SK-N-SH treated with all-trans-retinoic acid at 6 μM for 48 hours (cell line): Measurements from ENCODE around the gene BOLA3.

ENCODE experiments used
- ATAC-seq: fragments of 200-7000 bp; cut with Tn5 transposase; 3 replicates; pipeline ENCODE4 v1.9.1; 2020; ENCODE audit warnings: mild to moderate bottlenecking, moderate library complexity
- ARNTL ChIP-seq: fragments of 450-650 bp; formaldehyde crosslinking; IDR thresholded peaks from 2 replicates; pipeline ENCODE4 v1.5.0; 2020; ENCODE audit warnings: low read depth, mild to moderate bottlenecking, moderate library complexity, borderline replicate concordance
- BACH2 ChIP-seq: fragments of 250-450 bp; sonication (Bioruptor Pico); IDR thresholded peaks from 2 replicates; pipeline ENCODE4 v1.9.0; 2021; ENCODE audit warnings: mild to moderate bottlenecking, borderline replicate concordance
- CSDC2 ChIP-seq: fragments of 250-450 bp; sonication (Bioruptor Pico); IDR thresholded peaks from 2 replicates; pipeline ENCODE4 v1.5.0; 2020; ENCODE audit warnings: mild to moderate bottlenecking, moderate library complexity
- ESRRG ChIP-seq: fragments of 250-450 bp; sonication (Bioruptor Pico); IDR thresholded peaks from 2 replicates; pipeline ENCODE4 v1.6.1; 2021; ENCODE audit warnings: mild to moderate bottlenecking
- GLIS3 ChIP-seq: fragments of 250-450 bp; sonication (Bioruptor Pico); IDR thresholded peaks from 2 replicates; pipeline ENCODE4 v1.5.0; 2020; ENCODE audit warnings: mild to moderate bottlenecking, moderate library complexity
- ISL1 ChIP-seq: fragments of 250-450 bp; sonication (Bioruptor Pico); IDR thresholded peaks from 2 replicates; pipeline ENCODE4 v2.1.2; 2022; ENCODE audit warnings: mild to moderate bottlenecking, moderate library complexity
- OSR1 ChIP-seq: fragments of 250-450 bp; sonication (Bioruptor Pico); IDR thresholded peaks from 2 replicates; pipeline ENCODE4 v1.8.0; 2022; ENCODE audit warnings: moderate library complexity, mild to moderate bottlenecking, inconsistent platforms
- PPARA ChIP-seq: fragments of 250-450 bp; sonication (Bioruptor Pico); IDR thresholded peaks from 2 replicates; pipeline ENCODE4 v1.5.0; 2020; ENCODE audit warnings: mild to moderate bottlenecking, borderline replicate concordance
- RARB ChIP-seq: fragments of 250-450 bp; sonication (Bioruptor Pico); IDR thresholded peaks from 2 replicates; pipeline ENCODE4 v1.8.0; 2021; ENCODE audit warnings: mild to moderate bottlenecking, moderate library complexity
- SNAI2 ChIP-seq: fragments of 250-450 bp; sonication (Bioruptor Pico); IDR thresholded peaks from 2 replicates; pipeline ENCODE4 v1.5.0; 2020; ENCODE audit warnings: mild to moderate bottlenecking, moderate library complexity
- TCF4 ChIP-seq: fragments of 250-450 bp; sonication (Bioruptor Pico); IDR thresholded peaks from 2 replicates; pipeline ENCODE4 v1.8.0; 2021; ENCODE audit warnings: mild to moderate bottlenecking, moderate library complexity, borderline replicate concordance
- TOX ChIP-seq: fragments of 250-450 bp; sonication (Bioruptor Pico); IDR thresholded peaks from 2 replicates; pipeline ENCODE4 v1.8.0; 2021; ENCODE audit warnings: mild to moderate bottlenecking, moderate library complexity, borderline replicate concordance
- ZC3H10 ChIP-seq: fragments of 250-450 bp; sonication (Bioruptor Pico); IDR thresholded peaks from 2 replicates; pipeline ENCODE4 v1.5.1; 2021; ENCODE audit warnings: mild to moderate bottlenecking, moderate library complexity
- ZFP3 ChIP-seq: fragments of 250-450 bp; sonication (Bioruptor Pico); IDR thresholded peaks from 2 replicates; pipeline ENCODE4 v1.5.0; 2020; ENCODE audit warnings: mild to moderate bottlenecking, moderate library complexity
- ZFP30 ChIP-seq: fragments of 450-650 bp; formaldehyde crosslinking; IDR thresholded peaks from 2 replicates; pipeline ENCODE4 v1.5.0; 2022; ENCODE audit warnings: mild to moderate bottlenecking, moderate library complexity
- ZNF565 ChIP-seq: fragments of 450-650 bp; formaldehyde crosslinking; conservative IDR thresholded peaks from 2 replicates; pipeline ENCODE4 v1.5.0; 2020; ENCODE audit warnings: low read depth, mild to moderate bottlenecking, moderate library complexity
- ZNF70 ChIP-seq: fragments of 450-650 bp; formaldehyde crosslinking; IDR thresholded peaks from 2 replicates; pipeline ENCODE4 v1.5.0; 2020; ENCODE audit warnings: mild to moderate bottlenecking, moderate library complexity
- ZNF8 ChIP-seq: fragments of 450-650 bp; formaldehyde crosslinking; IDR thresholded peaks from 2 replicates; pipeline ENCODE4 v1.5.0; 2020; ENCODE audit warnings: mild to moderate bottlenecking, moderate library complexity
- TF ChIP-seq, protein P1 (sequence below): fragments of 250-450 bp; sonication (Bioruptor Pico); IDR thresholded peaks from 2 replicates; pipeline ENCODE4 v1.5.0; 2020; ENCODE audit warnings: mild to moderate bottlenecking, moderate library complexity
- TF ChIP-seq, protein P2 (sequence below): fragments of 250-450 bp; sonication (Bioruptor Pico); IDR thresholded peaks from 2 replicates; pipeline ENCODE4 v1.8.0; 2020; ENCODE audit warnings: mild to moderate bottlenecking, moderate library complexity, borderline replicate concordance
- TF ChIP-seq, protein P3 (sequence below): fragments of 250-450 bp; sonication (Bioruptor Pico); IDR thresholded peaks from 2 replicates; pipeline ENCODE4 v1.8.0; 2021; ENCODE audit warnings: low read depth, mild to moderate bottlenecking, moderate library complexity, borderline replicate concordance
- TF ChIP-seq, protein P4 (sequence below): fragments of 250-450 bp; sonication (Bioruptor Pico); IDR thresholded peaks from 2 replicates; pipeline ENCODE4 v1.5.1; 2020; ENCODE audit warnings: low read depth, mild to moderate bottlenecking, moderate library complexity
- TF ChIP-seq, protein P5 (sequence below): fragments of 250-450 bp; sonication (Bioruptor Pico); IDR thresholded peaks from 2 replicates; pipeline ENCODE4 v1.5.1; 2021; ENCODE audit warnings: mild to moderate bottlenecking, moderate library complexity

Gene BOLA3

GRCh38 chr2:74186038-74186437 lies 38.3 kb upstream of the BOLA3 start (continued):
- TF ChIP-seq, protein P1, sequence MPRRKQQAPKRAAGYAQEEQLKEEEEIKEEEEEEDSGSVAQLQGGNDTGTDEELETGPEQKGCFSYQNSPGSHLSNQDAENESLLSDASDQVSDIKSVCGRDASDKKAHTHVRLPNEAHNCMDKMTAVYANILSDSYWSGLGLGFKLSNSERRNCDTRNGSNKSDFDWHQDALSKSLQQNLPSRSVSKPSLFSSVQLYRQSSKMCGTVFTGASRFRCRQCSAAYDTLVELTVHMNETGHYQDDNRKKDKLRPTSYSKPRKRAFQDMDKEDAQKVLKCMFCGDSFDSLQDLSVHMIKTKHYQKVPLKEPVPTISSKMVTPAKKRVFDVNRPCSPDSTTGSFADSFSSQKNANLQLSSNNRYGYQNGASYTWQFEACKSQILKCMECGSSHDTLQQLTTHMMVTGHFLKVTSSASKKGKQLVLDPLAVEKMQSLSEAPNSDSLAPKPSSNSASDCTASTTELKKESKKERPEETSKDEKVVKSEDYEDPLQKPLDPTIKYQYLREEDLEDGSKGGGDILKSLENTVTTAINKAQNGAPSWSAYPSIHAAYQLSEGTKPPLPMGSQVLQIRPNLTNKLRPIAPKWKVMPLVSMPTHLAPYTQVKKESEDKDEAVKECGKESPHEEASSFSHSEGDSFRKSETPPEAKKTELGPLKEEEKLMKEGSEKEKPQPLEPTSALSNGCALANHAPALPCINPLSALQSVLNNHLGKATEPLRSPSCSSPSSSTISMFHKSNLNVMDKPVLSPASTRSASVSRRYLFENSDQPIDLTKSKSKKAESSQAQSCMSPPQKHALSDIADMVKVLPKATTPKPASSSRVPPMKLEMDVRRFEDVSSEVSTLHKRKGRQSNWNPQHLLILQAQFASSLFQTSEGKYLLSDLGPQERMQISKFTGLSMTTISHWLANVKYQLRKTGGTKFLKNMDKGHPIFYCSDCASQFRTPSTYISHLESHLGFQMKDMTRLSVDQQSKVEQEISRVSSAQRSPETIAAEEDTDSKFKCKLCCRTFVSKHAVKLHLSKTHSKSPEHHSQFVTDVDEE (CRISPR knock-in tag): no peak
- no peak for TF ChIP-seq ZNF8
- TF ChIP-seq, all 23 proteins: peak for 0

- no peak for ATAC-seq
- no peak for TF ChIP-seq ZNF565 (CRISPR knock-in tag)
- TF ChIP-seq ARNTL (CRISPR knock-in tag): no peak
- TF ChIP-seq SNAI2 (CRISPR knock-in tag): no peak
- TF ChIP-seq ESRRG (CRISPR knock-in tag): no peak
- no peak for TF ChIP-seq PPARA (CRISPR knock-in tag)
- TF ChIP-seq ZFP3 (CRISPR knock-in tag): no peak
- TF ChIP-seq CSDC2 (CRISPR knock-in tag): no peak
- no peak for TF ChIP-seq TOX (CRISPR knock-in tag)
- no peak for TF ChIP-seq ISL1 (CRISPR knock-in tag)
- TF ChIP-seq, protein P2, sequence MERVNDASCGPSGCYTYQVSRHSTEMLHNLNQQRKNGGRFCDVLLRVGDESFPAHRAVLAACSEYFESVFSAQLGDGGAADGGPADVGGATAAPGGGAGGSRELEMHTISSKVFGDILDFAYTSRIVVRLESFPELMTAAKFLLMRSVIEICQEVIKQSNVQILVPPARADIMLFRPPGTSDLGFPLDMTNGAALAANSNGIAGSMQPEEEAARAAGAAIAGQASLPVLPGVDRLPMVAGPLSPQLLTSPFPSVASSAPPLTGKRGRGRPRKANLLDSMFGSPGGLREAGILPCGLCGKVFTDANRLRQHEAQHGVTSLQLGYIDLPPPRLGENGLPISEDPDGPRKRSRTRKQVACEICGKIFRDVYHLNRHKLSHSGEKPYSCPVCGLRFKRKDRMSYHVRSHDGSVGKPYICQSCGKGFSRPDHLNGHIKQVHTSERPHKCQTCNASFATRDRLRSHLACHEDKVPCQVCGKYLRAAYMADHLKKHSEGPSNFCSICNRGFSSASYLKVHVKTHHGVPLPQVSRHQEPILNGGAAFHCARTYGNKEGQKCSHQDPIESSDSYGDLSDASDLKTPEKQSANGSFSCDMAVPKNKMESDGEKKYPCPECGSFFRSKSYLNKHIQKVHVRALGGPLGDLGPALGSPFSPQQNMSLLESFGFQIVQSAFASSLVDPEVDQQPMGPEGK (CRISPR knock-in tag): no peak
- TF ChIP-seq OSR1 (CRISPR knock-in tag): no peak
- TF ChIP-seq, protein P3, sequence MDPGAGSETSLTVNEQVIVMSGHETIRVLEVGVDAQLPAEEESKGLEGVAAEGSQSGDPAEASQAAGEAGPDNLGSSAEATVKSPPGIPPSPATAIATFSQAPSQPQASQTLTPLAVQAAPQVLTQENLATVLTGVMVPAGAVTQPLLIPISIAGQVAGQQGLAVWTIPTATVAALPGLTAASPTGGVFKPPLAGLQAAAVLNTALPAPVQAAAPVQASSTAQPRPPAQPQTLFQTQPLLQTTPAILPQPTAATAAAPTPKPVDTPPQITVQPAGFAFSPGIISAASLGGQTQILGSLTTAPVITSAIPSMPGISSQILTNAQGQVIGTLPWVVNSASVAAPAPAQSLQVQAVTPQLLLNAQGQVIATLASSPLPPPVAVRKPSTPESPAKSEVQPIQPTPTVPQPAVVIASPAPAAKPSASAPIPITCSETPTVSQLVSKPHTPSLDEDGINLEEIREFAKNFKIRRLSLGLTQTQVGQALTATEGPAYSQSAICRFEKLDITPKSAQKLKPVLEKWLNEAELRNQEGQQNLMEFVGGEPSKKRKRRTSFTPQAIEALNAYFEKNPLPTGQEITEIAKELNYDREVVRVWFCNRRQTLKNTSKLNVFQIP: no peak
- TF ChIP-seq RARB (CRISPR knock-in tag): no peak
- no peak for TF ChIP-seq BACH2 (CRISPR knock-in tag)
- TF ChIP-seq ZFP30 (CRISPR knock-in tag): no peak
- TF ChIP-seq, protein P1 (CRISPR knock-in tag): no peak
- no peak for TF ChIP-seq TCF4 (CRISPR knock-in tag)
- TF ChIP-seq, protein P4, sequence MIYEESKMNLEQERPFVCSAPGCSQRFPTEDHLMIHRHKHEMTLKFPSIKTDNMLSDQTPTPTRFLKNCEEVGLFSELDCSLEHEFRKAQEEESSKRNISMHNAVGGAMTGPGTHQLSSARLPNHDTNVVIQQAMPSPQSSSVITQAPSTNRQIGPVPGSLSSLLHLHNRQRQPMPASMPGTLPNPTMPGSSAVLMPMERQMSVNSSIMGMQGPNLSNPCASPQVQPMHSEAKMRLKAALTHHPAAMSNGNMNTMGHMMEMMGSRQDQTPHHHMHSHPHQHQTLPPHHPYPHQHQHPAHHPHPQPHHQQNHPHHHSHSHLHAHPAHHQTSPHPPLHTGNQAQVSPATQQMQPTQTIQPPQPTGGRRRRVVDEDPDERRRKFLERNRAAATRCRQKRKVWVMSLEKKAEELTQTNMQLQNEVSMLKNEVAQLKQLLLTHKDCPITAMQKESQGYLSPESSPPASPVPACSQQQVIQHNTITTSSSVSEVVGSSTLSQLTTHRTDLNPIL (CRISPR knock-in tag): no peak
Observed at GRCh38 chr2:74183878-74184277, 36.2 kb upstream of the BOLA3 start.

DNA sequence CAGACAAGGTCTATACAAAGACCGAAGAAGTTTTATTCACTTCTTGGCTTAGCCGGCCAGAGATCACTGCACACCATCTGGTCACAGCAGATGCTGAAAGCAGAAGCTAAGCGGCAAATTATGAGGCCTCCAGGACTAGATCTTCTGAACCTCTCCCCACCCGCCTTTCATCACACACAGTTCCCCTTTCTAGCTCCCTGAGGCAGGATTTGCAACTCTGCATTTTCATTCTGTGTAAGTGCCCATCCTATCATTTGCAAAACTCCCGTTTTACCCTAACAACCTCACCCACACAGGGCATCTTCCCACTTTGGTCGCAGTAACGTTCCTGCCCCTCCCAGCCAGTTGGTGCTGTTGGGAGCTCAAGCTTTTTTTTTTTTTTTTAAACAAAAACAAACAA lies 34.0 kb upstream of the BOLA3 start:
- ATAC-seq: no peak
- TF ChIP-seq ARNTL (CRISPR knock-in tag) (no peak), ZNF70 (CRISPR knock-in tag) (no peak), ZNF8 (no peak), ZC3H10 (CRISPR knock-in tag) (no peak), RARB (CRISPR knock-in tag) (no peak), GLIS3 (CRISPR knock-in tag) (no peak)
- TF ChIP-seq, protein P5, sequence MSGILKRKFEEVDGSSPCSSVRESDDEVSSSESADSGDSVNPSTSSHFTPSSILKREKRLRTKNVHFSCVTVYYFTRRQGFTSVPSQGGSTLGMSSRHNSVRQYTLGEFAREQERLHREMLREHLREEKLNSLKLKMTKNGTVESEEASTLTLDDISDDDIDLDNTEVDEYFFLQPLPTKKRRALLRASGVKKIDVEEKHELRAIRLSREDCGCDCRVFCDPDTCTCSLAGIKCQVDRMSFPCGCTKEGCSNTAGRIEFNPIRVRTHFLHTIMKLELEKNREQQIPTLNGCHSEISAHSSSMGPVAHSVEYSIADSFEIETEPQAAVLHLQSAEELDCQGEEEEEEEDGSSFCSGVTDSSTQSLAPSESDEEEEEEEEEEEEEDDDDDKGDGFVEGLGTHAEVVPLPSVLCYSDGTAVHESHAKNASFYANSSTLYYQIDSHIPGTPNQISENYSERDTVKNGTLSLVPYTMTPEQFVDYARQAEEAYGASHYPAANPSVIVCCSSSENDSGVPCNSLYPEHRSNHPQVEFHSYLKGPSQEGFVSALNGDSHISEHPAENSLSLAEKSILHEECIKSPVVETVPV (CRISPR knock-in tag): no peak
- TF ChIP-seq, protein P3: no peak
